NCI-H1930 (cell line): ENCODE measurements around the gene SKOR1.

Experiments used
- DNase-seq, 2 experiments: peaks; one replicate each; lab custom pipeline; 2025; lab: John Stamatoyannopoulos, UW

SKOR1 gene

DNA sequence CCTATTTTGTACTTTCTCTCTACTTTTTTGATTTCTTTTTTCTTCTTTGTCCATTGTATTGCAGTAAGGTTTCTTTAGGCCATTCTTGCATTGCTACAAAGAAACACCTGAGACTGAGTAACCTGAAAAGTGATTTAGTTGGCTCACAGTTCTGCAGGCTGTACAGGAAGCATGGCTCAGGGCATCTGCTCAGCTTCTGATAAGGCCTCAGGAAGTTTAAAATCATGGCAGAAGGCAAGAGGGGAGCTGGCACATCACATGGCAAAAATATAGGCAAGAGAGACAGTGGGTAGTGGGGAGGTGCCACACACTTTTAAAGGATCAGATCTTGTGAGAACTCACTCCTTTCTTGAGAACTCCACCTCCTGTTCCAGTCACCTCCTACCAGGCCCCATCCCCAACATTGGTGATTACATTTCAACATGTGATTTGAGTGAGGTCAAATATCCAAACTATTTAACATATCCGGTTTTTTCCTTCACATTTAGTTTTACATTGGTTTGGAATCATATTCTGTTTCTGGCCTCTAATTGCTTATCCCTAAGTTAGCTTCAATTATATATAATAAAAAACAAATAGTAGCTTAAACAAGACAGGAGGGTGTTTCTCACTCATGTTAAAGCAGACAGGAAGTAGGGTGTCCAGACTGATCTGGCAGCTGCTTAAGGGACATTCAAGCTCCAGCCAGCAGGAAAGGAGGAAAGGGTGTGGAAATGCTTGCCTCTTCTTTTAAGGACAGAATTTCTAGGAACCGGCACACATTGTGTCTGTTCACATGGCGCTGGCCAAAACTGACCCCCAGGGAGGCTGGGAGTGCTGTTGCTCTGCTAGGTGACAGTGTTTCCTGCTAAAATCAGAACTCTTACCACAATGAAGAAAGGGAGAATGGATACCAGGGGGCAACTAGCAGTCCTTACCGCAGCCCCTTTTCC lies 28.8 kb upstream of the SKOR1 start:
- no peak for DNase-seq

DNA sequence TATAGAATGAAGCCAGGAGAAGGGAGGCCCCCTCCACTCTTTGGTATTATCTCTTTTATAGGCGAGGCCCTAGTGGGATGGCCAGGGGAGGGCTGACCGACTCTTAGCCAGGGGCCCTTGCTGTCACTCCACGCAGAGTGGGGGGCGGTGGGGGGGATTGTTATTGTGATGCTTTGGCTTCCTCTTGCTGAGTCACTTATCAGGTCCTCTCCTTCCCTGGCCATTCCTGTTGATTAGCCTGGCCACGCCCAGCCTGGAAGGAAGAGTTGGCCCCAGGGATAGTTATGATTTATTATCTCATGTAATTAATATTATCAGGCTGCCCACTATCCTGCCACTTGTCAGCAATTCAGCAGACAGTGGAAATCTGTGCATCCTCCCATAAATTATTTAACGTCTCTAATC lies 25.5 kb upstream of the SKOR1 start:
- no peak for DNase-seq

DNA sequence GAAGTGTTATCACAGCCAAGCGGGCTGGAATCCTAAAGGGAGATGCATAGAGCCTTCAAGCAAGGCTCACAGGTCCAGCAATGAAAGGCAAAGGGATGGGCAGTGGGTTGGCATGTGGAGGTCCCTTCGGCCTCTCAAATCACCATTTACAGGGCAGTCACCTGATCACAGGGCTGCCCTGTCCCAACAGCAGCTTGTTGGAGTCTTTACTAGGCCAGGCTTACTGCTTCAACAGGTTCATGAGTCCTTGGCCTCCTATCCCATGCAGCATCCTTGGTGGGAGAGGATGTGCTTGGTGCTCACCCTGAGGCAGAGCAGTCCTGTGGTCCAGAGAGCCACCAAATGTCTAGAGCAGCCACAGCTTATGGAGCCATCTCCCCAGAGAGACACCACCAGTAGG lies 24.2 kb upstream of the SKOR1 start:
- DNase-seq, result no peak

DNA sequence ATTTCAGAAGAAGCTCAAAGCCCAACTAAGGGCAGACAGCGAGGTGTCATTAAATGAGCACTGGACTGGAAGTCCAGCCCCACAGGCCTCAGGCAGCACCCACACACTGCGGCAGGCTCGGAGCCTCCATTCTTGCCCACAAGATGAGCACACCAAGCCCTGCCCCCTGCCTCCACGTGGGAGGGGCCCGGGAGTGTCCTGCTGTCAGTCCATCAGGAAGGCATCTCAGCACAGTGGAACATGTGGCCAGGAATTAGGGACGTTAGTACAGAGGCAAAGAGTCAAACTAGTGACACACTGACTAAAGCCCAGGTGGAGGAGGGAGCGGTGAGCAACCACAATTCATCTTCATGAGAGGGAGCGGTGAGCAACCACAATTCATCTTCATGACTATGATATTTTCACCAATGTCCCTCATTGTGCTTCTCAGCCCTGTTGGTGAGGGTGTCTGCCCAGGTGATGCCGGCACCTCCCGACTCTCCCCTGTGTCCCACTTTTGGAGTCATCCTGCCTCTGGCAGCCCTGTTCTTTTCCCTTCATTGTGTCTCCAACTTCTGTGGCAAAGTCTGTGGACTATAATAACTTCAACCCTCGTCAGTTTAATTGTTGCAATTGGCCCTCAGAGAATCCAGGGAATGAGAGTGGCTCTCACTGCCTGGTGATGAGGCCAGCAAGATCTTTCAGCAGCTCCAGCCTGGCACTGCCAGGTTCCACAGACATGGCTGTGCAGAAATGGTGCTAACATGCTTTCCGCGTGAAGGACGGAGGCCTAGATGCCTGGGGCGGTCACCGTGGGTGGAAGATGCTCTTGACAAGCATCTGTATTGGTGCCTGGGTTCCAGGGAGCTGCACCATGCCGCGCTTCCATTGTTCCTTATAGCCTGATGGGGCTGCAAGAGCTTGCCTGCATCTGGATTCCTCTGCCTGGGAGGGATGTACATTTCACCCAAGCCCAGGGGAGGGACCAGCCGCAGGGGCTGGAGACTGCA lies 23.1 kb upstream of the SKOR1 start:
- no peak for DNase-seq

DNA sequence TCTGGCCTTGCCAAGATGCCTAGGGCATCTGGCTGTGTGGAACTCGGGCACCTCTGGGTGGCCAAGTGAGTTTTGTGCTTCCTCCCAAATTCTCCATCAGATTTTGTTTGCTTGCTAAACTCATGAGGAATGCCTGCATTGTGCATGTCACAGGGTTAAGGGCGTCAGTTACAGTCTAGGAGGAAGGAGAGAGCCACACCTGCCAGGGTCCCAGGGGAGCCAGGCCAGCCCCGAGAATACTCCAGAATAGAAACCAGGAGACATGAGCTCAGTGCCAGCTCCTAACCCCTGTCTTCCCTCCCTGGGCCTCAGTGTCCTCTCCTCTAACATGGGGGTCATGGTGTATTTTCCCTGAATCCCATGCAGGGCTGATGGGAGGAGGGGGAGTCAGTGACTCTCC lies 22.0 kb upstream of the SKOR1 start:
- no peak for DNase-seq

DNA sequence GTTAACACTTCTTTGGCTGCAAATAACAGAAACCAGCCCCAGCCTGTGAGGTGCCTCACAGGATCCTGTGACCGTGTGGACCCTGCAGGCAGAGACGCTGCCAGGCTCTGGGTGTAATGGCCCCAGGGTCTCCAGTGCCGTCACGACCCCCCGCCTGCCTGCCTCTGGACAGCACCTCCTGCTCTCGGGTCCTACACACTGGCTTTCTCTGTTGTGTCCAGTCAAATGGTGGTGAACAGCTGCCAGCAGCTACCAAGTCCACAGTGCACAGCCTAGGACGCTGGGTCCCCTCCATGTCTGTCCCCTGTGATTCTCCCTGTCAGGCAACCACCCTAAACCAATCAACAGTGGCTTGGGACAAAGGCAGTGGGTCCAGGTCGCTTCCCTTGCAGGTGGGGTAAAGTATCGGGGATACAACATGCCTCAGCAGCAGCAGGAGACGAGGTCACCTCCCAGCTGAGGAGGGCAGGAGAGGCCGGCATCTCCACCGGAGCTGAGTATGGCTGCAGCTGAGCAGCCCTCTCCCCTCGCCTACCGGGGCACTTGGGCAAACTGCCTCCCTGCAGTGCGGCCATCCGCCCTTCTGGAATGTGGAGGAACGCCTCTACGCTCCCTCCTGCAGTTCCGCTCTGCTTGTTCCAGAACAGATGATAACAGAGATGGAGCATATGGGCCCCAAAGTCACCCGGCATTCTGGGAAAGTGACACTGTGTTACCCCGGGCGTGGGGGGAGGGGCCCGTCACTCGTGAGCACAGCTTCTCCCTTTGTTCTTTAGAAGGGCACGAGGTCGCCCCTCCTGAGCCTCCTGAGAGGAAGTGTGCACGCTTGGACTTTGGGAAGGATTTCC lies 21.1 kb upstream of the SKOR1 start:
- DNase-seq, result no peak

DNA sequence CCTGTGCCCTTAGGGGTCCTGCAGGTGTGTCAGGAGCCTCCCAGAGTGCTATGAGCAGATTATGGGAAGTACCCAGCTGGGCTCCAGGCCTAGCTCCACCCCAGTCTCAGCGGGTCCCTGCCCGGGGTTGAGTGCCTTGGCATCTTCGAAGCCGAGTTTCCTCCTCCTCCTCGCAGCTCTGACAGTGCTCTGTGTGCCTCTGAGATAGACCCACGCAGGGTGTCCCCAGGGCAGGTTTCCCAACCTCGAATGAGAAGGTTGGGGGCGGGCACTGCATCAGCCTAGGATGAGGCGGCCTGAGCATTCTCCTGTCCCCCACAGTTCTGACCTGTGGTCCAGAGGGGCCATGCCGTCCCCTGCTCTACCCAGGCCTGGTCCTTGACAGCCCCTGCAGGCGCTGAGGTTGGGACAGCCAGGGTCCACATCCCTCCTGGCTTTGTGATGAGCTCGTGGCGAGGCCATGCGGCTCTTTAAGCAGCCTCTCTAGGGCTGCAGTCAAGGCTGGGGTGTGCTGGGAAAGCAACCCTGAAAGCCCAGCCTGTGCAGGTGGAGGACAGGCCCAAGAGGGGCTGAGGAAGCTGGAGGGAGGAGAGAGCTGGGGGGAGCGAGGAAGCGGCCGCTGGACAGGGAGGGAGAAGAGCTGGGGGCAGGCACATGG lies 20.2 kb upstream of the SKOR1 start:
- DNase-seq, result no peak

DNA sequence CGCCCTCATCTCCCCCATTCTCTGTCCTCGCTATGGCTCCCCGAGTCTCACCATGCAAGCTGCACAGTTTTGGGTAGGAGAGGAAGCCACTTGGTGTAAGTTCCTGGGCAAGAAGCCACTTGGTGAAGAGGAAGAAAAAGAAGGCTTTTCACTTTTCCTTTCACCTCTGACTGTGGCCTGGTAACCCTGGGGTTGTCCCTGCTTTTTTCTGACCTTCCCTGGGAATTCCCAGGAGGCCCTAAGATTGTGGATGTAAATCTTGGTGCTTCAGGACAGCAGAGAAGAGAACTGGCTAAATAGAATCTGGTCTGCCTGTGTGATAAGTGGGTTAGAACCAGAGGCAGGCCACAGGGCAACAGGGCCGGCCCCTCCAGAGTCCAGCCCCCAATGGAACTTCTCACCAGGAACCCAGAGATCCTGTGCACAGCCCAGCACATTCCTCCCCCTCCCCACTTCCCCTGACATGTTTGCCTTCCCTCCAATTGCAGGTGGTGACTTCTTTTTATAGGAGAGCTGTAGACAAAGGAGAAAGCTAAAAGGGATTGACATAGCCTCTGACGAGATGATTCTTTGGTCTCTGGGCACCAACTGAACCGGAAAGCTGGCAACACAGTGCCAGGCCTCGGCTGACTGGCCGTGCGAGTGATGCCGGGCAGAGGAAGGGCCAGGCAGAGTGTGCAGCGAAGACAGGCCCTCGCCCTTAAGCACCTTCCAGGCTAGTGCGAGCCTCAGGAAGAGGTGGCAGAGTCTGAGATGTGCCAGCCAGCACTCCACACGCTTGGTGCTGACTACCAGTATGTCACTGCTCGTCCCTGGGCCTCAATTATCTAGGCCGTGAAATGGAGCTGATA lies 19.4 kb upstream of the SKOR1 start:
- DNase-seq, result no peak

DNA sequence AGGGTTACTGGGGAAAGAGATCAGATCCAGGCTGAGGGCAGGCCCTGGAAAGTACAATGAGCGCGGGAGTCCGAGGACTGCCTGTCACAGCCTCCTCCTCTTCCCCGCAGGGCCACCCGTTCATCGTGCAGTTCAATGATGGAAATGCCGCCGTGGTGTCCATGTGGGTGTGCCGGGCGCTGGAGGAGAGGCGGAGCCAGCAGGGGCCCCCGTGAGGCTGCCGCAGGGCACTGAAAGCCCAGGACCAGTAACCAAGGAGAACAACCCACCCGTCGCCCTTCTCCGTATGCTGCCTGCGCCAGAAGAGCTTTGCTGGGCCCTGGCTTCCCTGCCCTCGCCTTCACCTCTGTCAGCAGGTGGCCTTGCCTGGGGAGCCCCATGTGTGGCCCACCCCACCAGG lies 18.8 kb upstream of the SKOR1 start:
- no peak for DNase-seq

DNA sequence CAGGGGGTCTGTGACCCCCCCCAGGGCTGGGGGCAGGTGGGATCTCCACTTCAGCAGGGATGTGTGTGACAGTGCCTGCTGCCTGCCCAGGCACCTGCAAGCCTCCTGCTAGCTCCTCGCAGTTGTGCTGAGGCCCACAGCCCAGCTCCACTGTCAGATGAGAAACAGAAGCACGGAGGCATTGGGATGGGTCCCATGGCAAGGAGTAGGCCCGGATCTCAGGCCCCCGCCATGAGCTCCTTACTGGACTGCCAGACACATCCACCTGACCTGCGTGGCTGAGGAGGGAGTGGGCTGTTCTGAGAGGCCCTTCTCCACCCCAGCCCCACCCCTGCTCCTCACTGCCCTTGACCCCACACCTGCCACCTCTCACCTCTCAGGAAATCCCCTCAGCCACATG lies 18.2 kb upstream of the SKOR1 start:
- no peak for DNase-seq

DNA sequence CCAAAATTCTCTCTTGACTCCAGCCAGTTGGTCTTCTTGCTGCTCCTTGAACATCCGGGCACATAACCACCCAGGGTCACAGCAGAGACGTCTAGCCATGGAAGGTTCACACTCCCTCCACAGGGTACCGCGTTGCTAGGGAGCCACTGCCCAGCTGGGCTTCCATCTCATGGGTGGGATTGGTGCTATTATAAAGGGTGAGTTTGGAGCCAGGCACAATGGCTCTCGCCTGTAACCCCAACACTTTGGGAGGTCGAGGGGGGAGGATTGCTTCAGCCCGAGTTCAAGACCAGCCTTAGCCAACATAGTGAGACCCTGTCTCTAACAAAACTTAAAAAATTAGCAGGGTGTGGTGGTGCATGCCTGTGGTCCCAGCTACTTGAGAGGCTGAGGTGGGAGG lies 17.5 kb upstream of the SKOR1 start:
- DNase-seq, result no peak

DNA sequence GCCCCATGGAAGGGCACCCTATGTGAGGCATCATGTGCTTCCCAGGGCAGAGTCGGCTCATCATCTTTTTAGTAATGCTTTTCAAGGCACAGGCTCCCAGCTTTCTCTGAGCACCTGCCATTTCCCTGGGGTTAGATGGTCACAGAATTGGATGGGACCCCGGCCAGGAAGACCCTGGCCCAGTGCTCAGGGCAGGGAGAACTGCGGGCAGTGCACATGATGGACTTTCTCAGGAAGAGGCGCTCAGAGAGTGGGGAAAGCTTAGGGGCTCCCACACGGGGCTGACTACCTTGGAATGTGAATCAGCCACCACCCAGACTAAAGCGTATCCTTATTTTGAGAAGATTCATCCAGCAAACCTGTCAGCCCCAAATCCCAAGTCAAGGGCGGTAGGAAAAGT lies 16.5 kb upstream of the SKOR1 start:
- DNase-seq, result no peak

DNA sequence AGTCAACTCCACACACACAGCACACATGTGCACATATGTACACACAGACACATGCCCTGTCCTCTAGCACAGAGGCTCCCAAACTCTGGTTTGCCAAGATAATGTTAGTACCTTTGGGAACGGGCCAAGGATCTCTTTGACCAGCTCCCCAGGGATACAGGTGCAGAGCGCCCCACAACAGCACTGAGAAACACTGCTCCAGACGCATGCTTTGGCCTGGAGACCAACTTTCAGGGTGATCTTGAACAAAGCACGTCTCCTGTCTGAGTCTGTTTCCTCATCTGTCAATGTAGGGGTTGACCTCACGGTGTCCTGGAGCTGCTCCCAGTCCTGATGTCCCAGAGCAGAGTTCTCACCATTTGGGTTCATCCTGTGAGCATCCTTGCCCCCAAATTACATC lies 15.9 kb upstream of the SKOR1 start:
- no peak for DNase-seq

DNA sequence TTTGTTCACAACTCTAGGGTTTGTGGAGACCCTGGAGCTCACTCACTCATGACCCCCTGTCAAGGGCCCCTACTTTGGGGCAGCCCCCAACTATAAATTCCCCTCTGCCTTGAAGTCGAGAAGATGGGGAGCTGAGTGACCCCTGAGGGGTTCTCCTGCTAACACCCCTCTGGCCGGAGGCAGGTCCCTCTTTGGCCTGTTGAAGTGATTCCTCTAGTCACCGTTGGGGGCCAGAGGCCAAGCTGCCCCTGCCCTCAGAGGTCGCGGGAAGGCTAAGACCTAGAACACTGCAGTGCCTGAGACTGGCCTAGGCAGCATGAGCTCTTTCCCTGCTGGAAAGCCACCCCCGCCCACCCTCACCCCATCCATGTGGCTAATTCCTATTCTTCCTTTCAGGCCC lies 15.4 kb upstream of the SKOR1 start:
- DNase-seq, result no peak

DNA sequence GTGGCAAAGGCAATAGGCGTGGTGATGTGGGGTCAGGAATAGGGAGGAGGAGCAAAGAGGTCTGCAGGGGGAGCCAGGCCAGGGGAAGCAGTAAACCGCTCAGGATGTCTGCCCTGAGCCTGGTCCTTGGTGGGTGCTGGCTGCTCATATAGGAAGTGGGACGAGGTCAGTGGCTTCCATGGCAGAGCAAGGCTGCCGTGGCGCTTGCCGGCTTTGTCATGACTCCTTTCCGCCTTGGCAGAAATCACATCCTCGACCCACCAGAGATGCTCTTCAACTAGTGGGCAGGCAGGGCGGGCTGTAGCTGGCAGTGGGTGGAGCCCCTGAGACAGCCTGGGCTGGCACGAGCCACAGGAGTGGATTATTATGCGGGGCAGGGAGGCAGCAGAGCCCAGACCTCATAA lies 13.1 kb upstream of the SKOR1 start:
- DNase-seq, result no peak

DNA sequence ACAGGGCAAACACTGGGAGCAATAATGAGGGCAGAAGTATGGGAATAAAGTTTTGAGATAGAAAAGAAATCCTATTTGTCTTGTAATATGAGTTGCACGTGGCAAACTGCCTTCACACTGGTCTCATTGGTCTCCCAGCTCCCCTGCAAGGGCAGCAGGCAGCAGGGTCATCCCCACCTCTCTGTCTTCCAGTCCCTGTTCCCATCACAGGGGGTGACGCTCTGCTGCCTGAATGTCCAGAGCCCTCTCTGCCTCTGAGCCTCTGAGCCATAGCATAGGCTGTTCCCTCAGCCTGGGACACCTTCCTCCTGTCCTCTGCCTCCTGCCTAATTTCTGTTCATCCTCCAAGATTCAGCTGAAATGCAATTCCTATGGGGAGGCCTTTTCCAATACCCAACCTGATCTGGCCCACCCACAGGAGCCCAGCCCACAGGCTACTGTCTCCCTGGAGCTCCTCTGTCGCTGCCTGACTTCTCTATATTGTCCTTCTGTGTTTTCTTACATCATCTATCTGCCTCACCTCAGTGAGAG lies 12.1 kb upstream of the SKOR1 start:
- no peak for DNase-seq

DNA sequence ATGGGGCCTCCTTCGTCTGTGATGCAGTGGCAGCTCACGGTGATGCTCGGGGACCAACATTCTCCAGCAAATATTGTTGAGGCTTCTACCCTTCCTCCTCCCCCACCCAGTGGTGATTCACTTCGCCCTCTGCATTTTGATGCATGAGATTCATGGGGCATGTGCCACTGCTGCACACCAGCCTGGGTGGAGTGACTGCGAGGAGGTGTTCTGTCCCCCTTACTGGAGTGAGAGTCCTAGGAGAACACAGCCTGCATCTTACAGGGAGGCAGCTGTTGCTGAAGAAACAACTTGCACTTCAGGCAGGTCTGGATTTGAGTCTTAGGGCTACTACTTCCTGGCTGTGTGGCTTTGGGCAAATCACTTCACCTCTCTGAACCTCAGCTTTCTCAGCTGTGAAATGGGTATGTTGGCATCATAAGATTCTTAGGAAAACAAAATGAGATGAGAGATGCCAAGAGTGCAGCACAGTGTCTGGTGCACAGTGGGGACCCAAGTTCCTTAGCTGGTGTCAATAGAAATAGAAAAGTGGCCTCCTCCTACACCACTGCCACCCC lies 10.2 kb upstream of the SKOR1 start:
- DNase-seq, result no peak

DNA sequence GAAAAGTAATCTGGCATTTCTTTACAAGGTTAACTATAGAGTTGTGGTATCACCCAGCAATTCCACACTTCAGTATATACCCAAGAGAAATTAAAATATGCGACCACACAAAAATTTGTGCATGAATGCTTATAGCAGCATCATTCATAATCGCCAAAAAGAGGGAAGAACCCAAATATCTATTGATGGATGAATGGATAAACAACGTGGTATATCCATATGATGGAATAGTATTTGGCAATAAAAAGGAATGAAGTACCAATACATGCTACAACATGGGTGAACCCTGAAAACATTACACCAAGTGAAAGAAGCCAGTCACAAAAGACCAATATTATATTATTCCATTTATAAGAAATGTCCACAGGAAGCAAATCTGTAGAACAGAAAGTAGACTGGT lies 8.6 kb upstream of the SKOR1 start:
- no peak for DNase-seq

DNA sequence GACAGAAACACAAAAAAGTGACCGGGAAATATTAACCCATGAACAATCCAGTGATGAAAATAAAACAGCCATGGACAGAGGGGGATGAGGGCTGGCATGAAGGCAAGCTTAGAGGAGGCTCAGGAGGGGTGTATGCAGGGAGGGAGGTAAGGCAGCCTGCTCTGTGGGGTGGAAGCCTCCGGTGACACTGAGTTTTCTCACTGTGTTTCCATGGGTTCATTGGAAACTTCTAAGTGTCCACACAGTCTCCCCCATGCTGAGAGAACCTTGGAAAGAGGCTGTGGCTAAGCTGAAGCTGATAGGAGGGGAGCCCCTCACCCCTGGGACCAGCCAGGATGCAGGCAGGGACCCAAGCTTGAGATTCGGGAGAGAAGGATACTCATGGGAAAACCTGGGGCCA lies 6.8 kb upstream of the SKOR1 start:
- no peak for DNase-seq

DNA sequence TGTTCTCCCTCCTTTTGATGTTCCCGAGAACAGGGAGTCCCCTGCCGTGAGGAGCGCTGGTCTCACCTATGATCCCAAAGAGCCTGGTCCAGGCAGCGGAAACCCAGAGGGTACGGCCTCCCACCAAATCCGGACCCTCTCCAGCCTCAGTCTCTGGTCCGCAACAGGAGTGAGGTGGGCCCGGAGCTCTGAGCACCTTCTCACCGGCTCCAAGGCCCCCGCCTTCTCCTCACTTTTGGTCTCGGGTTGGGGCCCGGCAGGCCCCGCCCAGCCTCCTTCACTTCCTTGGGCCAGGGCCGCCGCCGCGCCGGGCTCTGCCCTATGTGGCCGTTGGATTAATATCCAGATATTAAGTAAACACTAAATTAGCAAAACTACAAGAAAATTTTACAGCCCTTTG lies 5.7 kb upstream of the SKOR1 start:
- no peak for DNase-seq
